Body of pancreas (tissue), 4 donors: ENCODE measurements around the gene SMPD4.

Experiments used
- POLR2A ChIP-seq, 3 donors: fragments of 450-650 bp; IDR thresholded peaks; one replicate each; pipeline ENCODE4 v1.6.1; 2016; ENCODE audit warnings: antibody characterized with exemption in 3 of 3, mild to moderate bottlenecking in 2 of 3
- TF ChIP-seq, protein P1 (sequence below), 7 experiments: fragments of 450-650 bp in 4 of 7; fragments of 200-600 bp in 3 of 7; sonication (generic) in 3 of 7; IDR thresholded peaks; one replicate each; pipeline ENCODE4 v1.5.1; 2016 to 2019; ENCODE audit warnings: antibody characterized with exemption in 7 of 7

DNA sequence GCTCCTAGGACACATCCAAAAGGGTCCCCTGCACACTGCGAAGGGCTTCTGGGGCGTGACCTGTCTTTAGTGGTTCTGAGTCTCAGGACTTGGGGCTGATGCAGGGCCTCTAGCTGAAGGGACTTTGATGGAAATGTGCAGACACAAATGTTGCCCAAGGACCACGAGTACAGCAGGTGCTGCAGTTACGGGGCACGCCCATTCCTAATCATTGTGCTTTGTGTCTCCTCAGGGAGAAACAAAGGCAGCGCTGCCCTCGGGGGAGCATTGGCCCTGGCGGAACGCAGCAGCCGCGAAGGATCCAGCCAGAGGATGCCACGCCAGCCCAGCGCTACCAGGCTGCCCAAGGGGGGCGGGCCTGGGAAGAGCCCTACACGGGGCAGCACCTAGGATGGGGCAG is 8.8 kb upstream of the SMPD4 start:
- TF ChIP-seq, protein P1, sequence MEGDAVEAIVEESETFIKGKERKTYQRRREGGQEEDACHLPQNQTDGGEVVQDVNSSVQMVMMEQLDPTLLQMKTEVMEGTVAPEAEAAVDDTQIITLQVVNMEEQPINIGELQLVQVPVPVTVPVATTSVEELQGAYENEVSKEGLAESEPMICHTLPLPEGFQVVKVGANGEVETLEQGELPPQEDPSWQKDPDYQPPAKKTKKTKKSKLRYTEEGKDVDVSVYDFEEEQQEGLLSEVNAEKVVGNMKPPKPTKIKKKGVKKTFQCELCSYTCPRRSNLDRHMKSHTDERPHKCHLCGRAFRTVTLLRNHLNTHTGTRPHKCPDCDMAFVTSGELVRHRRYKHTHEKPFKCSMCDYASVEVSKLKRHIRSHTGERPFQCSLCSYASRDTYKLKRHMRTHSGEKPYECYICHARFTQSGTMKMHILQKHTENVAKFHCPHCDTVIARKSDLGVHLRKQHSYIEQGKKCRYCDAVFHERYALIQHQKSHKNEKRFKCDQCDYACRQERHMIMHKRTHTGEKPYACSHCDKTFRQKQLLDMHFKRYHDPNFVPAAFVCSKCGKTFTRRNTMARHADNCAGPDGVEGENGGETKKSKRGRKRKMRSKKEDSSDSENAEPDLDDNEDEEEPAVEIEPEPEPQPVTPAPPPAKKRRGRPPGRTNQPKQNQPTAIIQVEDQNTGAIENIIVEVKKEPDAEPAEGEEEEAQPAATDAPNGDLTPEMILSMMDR (IDR thresholded peaks at IDR 0.05) = no peak
- TF ChIP-seq POLR2A (IDR thresholded peaks at IDR 0.05) = no peak
